ENCODE results near the gene XYLT1.

The XYLT1 gene

GRCh38 chr16:17351441-17352035 lies 119.2 kb downstream of the XYLT1 start:
- H3K4me1 Mint-ChIP-seq: peaks cover 69% of the 10 kb centered on the region
- H3K9me3 Mint-ChIP-seq: no peaks in the 10 kb centered on the region
- H3K27me3 Mint-ChIP-seq (ENCODE audit: low read depth): peaks cover 17% of the 10 kb centered on the region
- H3K27ac Mint-ChIP-seq: peak overlapping the region in 1 of 3 experiments; percentile 57
- no peak overlapping the region for H3K4me3 Mint-ChIP-seq
- no peaks in the 10 kb centered on the region for H3K36me3 Mint-ChIP-seq (ENCODE audit: low read depth)
- TF ChIP-seq CTCF (IDR thresholded peaks at IDR 0.05; ENCODE audit: unreplicated experiment in 3 of 3): no peak

GRCh38 chr16:17350207-17350606 lies 120.6 kb downstream of the XYLT1 start:
- peak overlapping the region in 2 of 3 experiments; percentile 14 to 57 for H3K27ac Mint-ChIP-seq
- no peaks in the 10 kb centered on the region for H3K36me3 Mint-ChIP-seq (ENCODE audit: low read depth)
- H3K27me3 Mint-ChIP-seq (ENCODE audit: low read depth): peaks cover 17% of the 10 kb centered on the region
- no peaks in the 10 kb centered on the region for H3K9me3 Mint-ChIP-seq
- TF ChIP-seq CTCF (IDR thresholded peaks at IDR 0.05; ENCODE audit: unreplicated experiment in 3 of 3): no peak
- peaks cover 67% of the 10 kb centered on the region for H3K4me1 Mint-ChIP-seq
- H3K4me3 Mint-ChIP-seq: no peak overlapping the region

- H3K4me3 Mint-ChIP-seq: no peak overlapping the region
- TF ChIP-seq CTCF (IDR thresholded peaks at IDR 0.05; ENCODE audit: unreplicated experiment in 3 of 3): no peak
- H3K27ac Mint-ChIP-seq: no peak overlapping the region
- no peaks in the 10 kb centered on the region for H3K9me3 Mint-ChIP-seq
- H3K4me1 Mint-ChIP-seq: peaks cover 54% of the 10 kb centered on the region
- H3K36me3 Mint-ChIP-seq (ENCODE audit: low read depth): no peaks in the 10 kb centered on the region
- H3K27me3 Mint-ChIP-seq (ENCODE audit: low read depth): peaks cover 17% of the 10 kb centered on the region
These were observed 121.9 kb downstream of the XYLT1 start for GRCh38 chr16:17348826-17349225.

GRCh38 chr16:17348042-17348783 lies 122.5 kb downstream of the XYLT1 start:
- no peak overlapping the region for H3K27ac Mint-ChIP-seq
- no peak overlapping the region for H3K4me3 Mint-ChIP-seq
- TF ChIP-seq CTCF (IDR thresholded peaks at IDR 0.05; ENCODE audit: unreplicated experiment in 3 of 3): no peak

GRCh38 chr16:17347624-17348023 lies 123.1 kb downstream of the XYLT1 start:
- H3K9me3 Mint-ChIP-seq: no peaks in the 10 kb centered on the region
- H3K4me1 Mint-ChIP-seq: peaks cover 53% of the 10 kb centered on the region
- H3K4me3 Mint-ChIP-seq: peak overlapping the region in 1 of 3 experiments; percentile 47
- H3K36me3 Mint-ChIP-seq (ENCODE audit: low read depth): no peaks in the 10 kb centered on the region
- H3K27ac Mint-ChIP-seq: peak overlapping the region in 1 of 3 experiments; percentile 20
- TF ChIP-seq CTCF (IDR thresholded peaks at IDR 0.05; ENCODE audit: unreplicated experiment in 3 of 3): no peak
- H3K27me3 Mint-ChIP-seq (ENCODE audit: low read depth): peaks cover 17% of the 10 kb centered on the region

More at GRCh38 chr16:17348042-17348783, 122.5 kb downstream of the XYLT1 start:
- H3K36me3 Mint-ChIP-seq (ENCODE audit: low read depth): no peaks in the 10 kb centered on the region
- H3K27me3 Mint-ChIP-seq (ENCODE audit: low read depth): peaks cover 17% of the 10 kb centered on the region
- peaks cover 53% of the 10 kb centered on the region for H3K4me1 Mint-ChIP-seq
- H3K9me3 Mint-ChIP-seq: no peaks in the 10 kb centered on the region

Data from nephron (organoid).